Neural cell (in vitro differentiated cells): ENCODE data around the gene NRBP1. TPM values are rescaled to one million over a fixed set of nuclear protein-coding genes. Genes with fewer than 3 reads are reported as not detected.

Experiments used
- H2AFZ ChIP-seq: fragments of 200-600, 300-800 bp; sonication (generic), shearing (Covaris generic); 2 replicates; pipeline ENCODE4 v1.6.0; 2014; ENCODE audit warnings: low read depth, mild to moderate bottlenecking, antibody characterized with exemption, low read length, moderate library complexity
- H3F3A ChIP-seq: fragments of 200-600 bp; shearing (Covaris generic); 2 replicates; pipeline ENCODE4 v1.6.1; 2016; ENCODE audit warnings: mild to moderate bottlenecking, moderate library complexity, mixed read lengths, antibody characterized with exemption, low read length; ENCODE audit not compliant: insufficient read depth, poor library complexity, severe bottlenecking
- H3K27ac ChIP-seq: fragments of 200-600, 300-800 bp; sonication (generic), shearing (Covaris generic); 2 replicates; pipeline ENCODE4 v1.5.1; 2014; ENCODE audit warnings: mild to moderate bottlenecking, low read length, moderate library complexity
- H3K27me3 ChIP-seq: fragments of 300-800, 200-600 bp; sonication (generic), shearing (Covaris generic); 2 replicates; pipeline ENCODE4 v1.6.0; 2014; ENCODE audit warnings: mild to moderate bottlenecking, low read depth, low read length, moderate library complexity; ENCODE audit not compliant: insufficient read depth
- H3K36me3 ChIP-seq: fragments of 300-800, 200-600 bp; sonication (generic), shearing (Covaris generic); 2 replicates; pipeline ENCODE4 v1.5.1; 2014; ENCODE audit warnings: mild to moderate bottlenecking, antibody characterized with exemption, low read length, moderate library complexity; ENCODE audit not compliant: insufficient read depth
- H3K4me2 ChIP-seq: fragments of 300-800, 200-600 bp; sonication (generic), shearing (Covaris generic); 2 replicates; pipeline ENCODE4 v1.6.0; 2014; ENCODE audit warnings: mild to moderate bottlenecking, low read length
- H3K4me3 ChIP-seq: fragments of 300-800, 200-600 bp; sonication (generic), shearing (Covaris generic); 2 replicates; pipeline ENCODE4 v1.5.1; 2014; ENCODE audit warnings: mild to moderate bottlenecking, low read length, moderate library complexity
- H3K79me2 ChIP-seq: fragments of 200-600 bp; shearing (Covaris generic); replicated peaks from 2 replicates; pipeline ENCODE4 v1.6.0; 2014; ENCODE audit warnings: mild to moderate bottlenecking, low read length, moderate library complexity; ENCODE audit not compliant: insufficient read depth
- H3K9ac ChIP-seq: fragments of 300-800, 200-600 bp; sonication (generic), shearing (Covaris generic); 2 replicates; pipeline ENCODE4 v1.6.1; 2016; ENCODE audit warnings: mild to moderate bottlenecking, low read length, mixed read lengths
- H3K9me2 ChIP-seq: fragments of 200-600 bp; shearing (Covaris generic); 2 replicates; pipeline ENCODE4 v1.6.1; 2016; ENCODE audit warnings: mild to moderate bottlenecking, low read length, mixed read lengths; ENCODE audit not compliant: insufficient read depth
- H3K9me3 ChIP-seq: fragments of 200-600, 300-800 bp; sonication (generic), shearing (Covaris generic); 2 replicates; pipeline ENCODE4 v1.6.1; 2016; ENCODE audit warnings: mild to moderate bottlenecking, mixed run types, low read length, moderate library complexity, mixed read lengths
- H4K20me1 ChIP-seq: fragments of 200-600 bp; shearing (Covaris generic); 2 replicates; pipeline ENCODE4 v1.6.1; 2016; ENCODE audit warnings: mild to moderate bottlenecking, mixed run types; ENCODE audit not compliant: insufficient read depth
- CTCF ChIP-seq: fragments of 450-650 bp; IDR thresholded peaks from 2 replicates; pipeline ENCODE4 v1.5.1; 2014; ENCODE audit warnings: antibody characterized with exemption, mild to moderate bottlenecking, moderate library complexity; ENCODE audit not compliant: poor library complexity, severe bottlenecking
- EP300 ChIP-seq: fragments of 450-650 bp; conservative IDR thresholded peaks from 2 replicates; pipeline ENCODE4 v1.6.1; 2014; ENCODE audit warnings: antibody characterized with exemption, mild to moderate bottlenecking, moderate library complexity; ENCODE audit not compliant: poor library complexity, severe bottlenecking
- EZH2 ChIP-seq: fragments of 200-600, 300-800 bp; shearing (Covaris generic), sonication (generic); IDR thresholded peaks from 2 replicates; pipeline ENCODE4 v1.6.1; 2014; ENCODE audit warnings: antibody characterized with exemption, low read length, borderline replicate concordance, mild to moderate bottlenecking; ENCODE audit not compliant: insufficient read depth, poor library complexity, severe bottlenecking
- MXI1 ChIP-seq: fragments of 450-650 bp; conservative IDR thresholded peaks from 2 replicates; pipeline ENCODE4 v1.6.1; 2014; ENCODE audit warnings: antibody characterized with exemption, mild to moderate bottlenecking; ENCODE audit not compliant: poor library complexity, severe bottlenecking
- POLR2AphosphoS5 ChIP-seq: IDR thresholded peaks from 2 replicates; pipeline ENCODE4 v1.6.1; 2012
- RAD21 ChIP-seq: fragments of 450-650 bp; conservative IDR thresholded peaks from 2 replicates; pipeline ENCODE4 v1.6.1; 2014; ENCODE audit warnings: antibody characterized with exemption, mild to moderate bottlenecking, moderate library complexity
- REST ChIP-seq: IDR thresholded peaks from 2 replicates; pipeline ENCODE4 v1.6.1; 2012; ENCODE audit warnings: borderline replicate concordance
- SMC3 ChIP-seq: fragments of 450-650 bp; conservative IDR thresholded peaks from 2 replicates; pipeline ENCODE4 v1.6.1; 2014; ENCODE audit warnings: antibody characterized with exemption, mild to moderate bottlenecking, moderate library complexity; ENCODE audit not compliant: poor library complexity
- TAF1 ChIP-seq: IDR thresholded peaks from 2 replicates; pipeline ENCODE4 v1.6.1; 2012; ENCODE audit warnings: low read depth
- polyA plus RNA-seq: library from polyadenylated mRNA; depleted of rRNA; stranded (reverse); fragments of >200 nt; gene quantifications from 2 replicates; pipeline ENCODE4 v1.2.3, GENCODE V29; 2014

NRBP1 gene
- polyA plus RNA-seq, 1 donor from 2014 or later = 115 TPM

DNA sequence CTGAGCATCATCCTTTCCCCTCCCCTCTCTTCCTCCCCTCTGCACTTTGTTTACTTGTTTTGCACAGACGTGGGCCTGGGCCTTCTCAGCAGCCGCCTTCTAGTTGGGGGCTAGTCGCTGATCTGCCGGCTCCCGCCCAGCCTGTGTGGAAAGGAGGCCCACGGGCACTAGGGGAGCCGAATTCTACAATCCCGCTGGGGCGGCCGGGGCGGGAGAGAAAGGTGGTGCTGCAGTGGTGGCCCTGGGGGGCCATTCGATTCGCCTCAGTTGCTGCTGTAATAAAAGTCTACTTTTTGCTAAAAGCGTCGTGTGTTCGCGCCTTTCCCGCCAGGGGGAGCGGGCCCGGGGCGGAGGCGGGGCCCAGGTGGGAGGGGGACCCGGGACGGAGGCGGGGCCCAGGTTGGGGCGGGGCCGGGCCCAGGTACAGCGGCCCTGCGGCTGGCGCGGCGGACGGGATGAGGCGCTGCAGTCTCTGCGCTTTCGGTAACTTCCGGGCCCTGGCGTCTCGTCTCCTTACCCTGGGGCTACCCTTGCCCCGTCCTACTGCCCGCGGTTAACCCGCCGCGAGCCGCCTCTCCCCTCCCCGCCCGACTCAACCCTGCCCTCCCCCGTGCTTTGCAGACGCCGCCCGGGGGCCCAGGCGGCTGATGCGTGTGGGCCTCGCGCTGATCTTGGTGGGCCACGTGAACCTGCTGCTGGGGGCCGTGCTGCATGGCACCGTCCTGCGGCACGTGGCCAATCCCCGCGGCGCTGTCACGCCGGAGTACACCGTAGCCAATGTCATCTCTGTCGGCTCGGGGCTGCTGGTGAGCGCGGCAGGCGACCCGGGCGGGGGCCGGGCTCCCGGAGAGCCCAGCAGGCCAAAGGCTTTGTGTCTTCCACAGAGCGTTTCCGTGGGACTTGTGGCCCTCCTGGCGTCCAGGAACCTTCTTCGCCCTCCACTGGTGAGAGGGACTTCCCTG lies 13.8 kb downstream of the NRBP1 start, which contains the start of gene KRTCAP3:
TSS of gene KRTCAP3 (plus strand) at position 424 of the 962 bp plus-strand sequence. CDS start at position 456, 32 bp downstream.
- Histone ChIP-seq H4K20me1 (no peaks in the 10 kb centered on the region), H3K9me2 (no peaks in the 10 kb centered on the region), H3K9me3 (no peaks in the 10 kb centered on the region), H3F3A (no peaks in the 10 kb centered on the region), H3K9ac (no peak within 1 kb of the TSS), H3K4me2 (no peak within 1 kb of the TSS), H3K27me3 (no peaks in the 10 kb centered on the region), H3K4me3 (no peak within 1 kb of the TSS), H2AFZ (no peak within 1 kb of the TSS), H3K36me3 (no peaks in the 10 kb centered on the region), H3K27ac (no peak within 1 kb of the TSS), H3K79me2 (no peaks in the 10 kb centered on the region)
- TF ChIP-seq REST = no peak
- TF ChIP-seq MXI1 = peak; percentile 24
- no peak for TF ChIP-seq TAF1
- TF ChIP-seq CTCF = no peak
- no peak for TF ChIP-seq POLR2AphosphoS5
- no peak for TF ChIP-seq RAD21
- no peak for TF ChIP-seq EZH2
- TF ChIP-seq SMC3 = no peak

DNA sequence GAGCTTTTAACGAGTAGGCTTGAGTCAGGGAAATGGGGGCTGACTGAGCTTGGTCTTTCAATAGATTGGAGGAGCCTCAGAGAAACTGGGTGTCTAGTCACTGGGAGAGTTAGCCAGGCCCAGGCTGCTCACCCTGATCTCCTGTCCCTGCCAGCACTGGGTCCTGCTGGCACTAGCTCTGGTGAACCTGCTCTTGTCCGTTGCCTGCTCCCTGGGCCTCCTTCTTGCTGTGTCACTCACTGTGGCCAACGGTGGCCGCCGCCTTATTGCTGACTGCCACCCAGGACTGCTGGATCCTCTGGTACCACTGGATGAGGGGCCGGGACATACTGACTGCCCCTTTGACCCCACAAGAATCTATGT lies 14.5 kb downstream of the NRBP1 start:
- TF ChIP-seq REST (no peak), RAD21 (no peak), CTCF (no peak), SMC3 (no peak), MXI1 (no peak), TAF1 (no peak), POLR2AphosphoS5 (no peak), EZH2 (no peak), EP300 (no peak)
- Histone ChIP-seq H3K9ac (no peak overlapping the region), H3F3A (no peaks in the 10 kb centered on the region), H3K79me2 (no peaks in the 10 kb centered on the region), H3K36me3 (no peaks in the 10 kb centered on the region), H3K4me3 (no peak overlapping the region), H3K9me2 (no peaks in the 10 kb centered on the region), H3K27ac (no peak overlapping the region), H3K4me2 (no peak overlapping the region), H4K20me1 (no peaks in the 10 kb centered on the region), H2AFZ (no peak overlapping the region), H3K27me3 (no peaks in the 10 kb centered on the region), H3K9me3 (no peaks in the 10 kb centered on the region)
